Neural cell (in vitro differentiated cells): ENCODE results near the gene CALML4. TPM values are rescaled to one million over a fixed set of nuclear protein-coding genes. Genes with fewer than 3 reads are reported as not detected.

Experiments used
- H2AFZ ChIP-seq: fragments of 200-600, 300-800 bp; sonication (generic), shearing (Covaris generic); 2 replicates; pipeline ENCODE4 v1.6.0; 2014; ENCODE audit warnings: low read depth, mild to moderate bottlenecking, antibody characterized with exemption, low read length, moderate library complexity
- H3F3A ChIP-seq: fragments of 200-600 bp; shearing (Covaris generic); 2 replicates; pipeline ENCODE4 v1.6.1; 2016; ENCODE audit warnings: mild to moderate bottlenecking, moderate library complexity, mixed read lengths, antibody characterized with exemption, low read length; ENCODE audit not compliant: insufficient read depth, poor library complexity, severe bottlenecking
- H3K27ac ChIP-seq: fragments of 200-600, 300-800 bp; sonication (generic), shearing (Covaris generic); 2 replicates; pipeline ENCODE4 v1.5.1; 2014; ENCODE audit warnings: mild to moderate bottlenecking, low read length, moderate library complexity
- H3K27me3 ChIP-seq: fragments of 300-800, 200-600 bp; sonication (generic), shearing (Covaris generic); 2 replicates; pipeline ENCODE4 v1.6.0; 2014; ENCODE audit warnings: mild to moderate bottlenecking, low read depth, low read length, moderate library complexity; ENCODE audit not compliant: insufficient read depth
- H3K36me3 ChIP-seq: fragments of 300-800, 200-600 bp; sonication (generic), shearing (Covaris generic); 2 replicates; pipeline ENCODE4 v1.5.1; 2014; ENCODE audit warnings: mild to moderate bottlenecking, antibody characterized with exemption, low read length, moderate library complexity; ENCODE audit not compliant: insufficient read depth
- H3K4me2 ChIP-seq: fragments of 300-800, 200-600 bp; sonication (generic), shearing (Covaris generic); 2 replicates; pipeline ENCODE4 v1.6.0; 2014; ENCODE audit warnings: mild to moderate bottlenecking, low read length
- H3K4me3 ChIP-seq: fragments of 300-800, 200-600 bp; sonication (generic), shearing (Covaris generic); 2 replicates; pipeline ENCODE4 v1.5.1; 2014; ENCODE audit warnings: mild to moderate bottlenecking, low read length, moderate library complexity
- H3K79me2 ChIP-seq: fragments of 200-600 bp; shearing (Covaris generic); replicated peaks from 2 replicates; pipeline ENCODE4 v1.6.0; 2014; ENCODE audit warnings: mild to moderate bottlenecking, low read length, moderate library complexity; ENCODE audit not compliant: insufficient read depth
- H3K9ac ChIP-seq: fragments of 300-800, 200-600 bp; sonication (generic), shearing (Covaris generic); 2 replicates; pipeline ENCODE4 v1.6.1; 2016; ENCODE audit warnings: mild to moderate bottlenecking, low read length, mixed read lengths
- H3K9me2 ChIP-seq: fragments of 200-600 bp; shearing (Covaris generic); 2 replicates; pipeline ENCODE4 v1.6.1; 2016; ENCODE audit warnings: mild to moderate bottlenecking, low read length, mixed read lengths; ENCODE audit not compliant: insufficient read depth
- H3K9me3 ChIP-seq: fragments of 200-600, 300-800 bp; sonication (generic), shearing (Covaris generic); 2 replicates; pipeline ENCODE4 v1.6.1; 2016; ENCODE audit warnings: mild to moderate bottlenecking, mixed run types, low read length, moderate library complexity, mixed read lengths
- H4K20me1 ChIP-seq: fragments of 200-600 bp; shearing (Covaris generic); 2 replicates; pipeline ENCODE4 v1.6.1; 2016; ENCODE audit warnings: mild to moderate bottlenecking, mixed run types; ENCODE audit not compliant: insufficient read depth
- CTCF ChIP-seq: fragments of 450-650 bp; IDR thresholded peaks from 2 replicates; pipeline ENCODE4 v1.5.1; 2014; ENCODE audit warnings: antibody characterized with exemption, mild to moderate bottlenecking, moderate library complexity; ENCODE audit not compliant: poor library complexity, severe bottlenecking
- EP300 ChIP-seq: fragments of 450-650 bp; conservative IDR thresholded peaks from 2 replicates; pipeline ENCODE4 v1.6.1; 2014; ENCODE audit warnings: antibody characterized with exemption, mild to moderate bottlenecking, moderate library complexity; ENCODE audit not compliant: poor library complexity, severe bottlenecking
- EZH2 ChIP-seq: fragments of 200-600, 300-800 bp; shearing (Covaris generic), sonication (generic); IDR thresholded peaks from 2 replicates; pipeline ENCODE4 v1.6.1; 2014; ENCODE audit warnings: antibody characterized with exemption, low read length, borderline replicate concordance, mild to moderate bottlenecking; ENCODE audit not compliant: insufficient read depth, poor library complexity, severe bottlenecking
- MXI1 ChIP-seq: fragments of 450-650 bp; conservative IDR thresholded peaks from 2 replicates; pipeline ENCODE4 v1.6.1; 2014; ENCODE audit warnings: antibody characterized with exemption, mild to moderate bottlenecking; ENCODE audit not compliant: poor library complexity, severe bottlenecking
- POLR2AphosphoS5 ChIP-seq: IDR thresholded peaks from 2 replicates; pipeline ENCODE4 v1.6.1; 2012
- RAD21 ChIP-seq: fragments of 450-650 bp; conservative IDR thresholded peaks from 2 replicates; pipeline ENCODE4 v1.6.1; 2014; ENCODE audit warnings: antibody characterized with exemption, mild to moderate bottlenecking, moderate library complexity
- REST ChIP-seq: IDR thresholded peaks from 2 replicates; pipeline ENCODE4 v1.6.1; 2012; ENCODE audit warnings: borderline replicate concordance
- TAF1 ChIP-seq: IDR thresholded peaks from 2 replicates; pipeline ENCODE4 v1.6.1; 2012; ENCODE audit warnings: low read depth
- polyA plus RNA-seq: library from polyadenylated mRNA; depleted of rRNA; stranded (reverse); fragments of >200 nt; gene quantifications from 2 replicates; pipeline ENCODE4 v1.2.3, GENCODE V29; 2014

The CALML4 gene
- polyA plus RNA-seq, 1 donor from 2014 or later = 0.43 TPM

- no peak overlapping the region for H2AFZ ChIP-seq
Observed at GRCh38 chr15:68224546-68225250, 19.6 kb upstream of the CALML4 start.

GRCh38 chr15:68224108-68224507, 19.0 kb upstream of the CALML4 start:
- H3K9me2 ChIP-seq = no peaks in the 10 kb centered on the region
- H3K79me2 ChIP-seq = no peaks in the 10 kb centered on the region
- no peak overlapping the region for H3K27ac ChIP-seq
- H4K20me1 ChIP-seq = no peaks in the 10 kb centered on the region
- no peak overlapping the region for H3K4me2 ChIP-seq
- no peak overlapping the region for H3K9ac ChIP-seq
- no peak overlapping the region for H2AFZ ChIP-seq
- H3F3A ChIP-seq = no peaks in the 10 kb centered on the region
- no peak overlapping the region for H3K4me3 ChIP-seq
- H3K27me3 ChIP-seq = no peaks in the 10 kb centered on the region
- H3K36me3 ChIP-seq = no peaks in the 10 kb centered on the region
- no peaks in the 10 kb centered on the region for H3K9me3 ChIP-seq
- TF ChIP-seq MXI1 = no peak
- TF ChIP-seq TAF1 = no peak
- TF ChIP-seq EP300 = no peak
- no peak for TF ChIP-seq RAD21
- no peak for TF ChIP-seq REST
- no peak for TF ChIP-seq POLR2AphosphoS5
- TF ChIP-seq EZH2 = no peak

More at GRCh38 chr15:68224546-68225250, 19.6 kb upstream of the CALML4 start:
- H3K4me3 ChIP-seq = no peak overlapping the region
- H3K9ac ChIP-seq = no peak overlapping the region
- H3K9me3 ChIP-seq = no peaks in the 10 kb centered on the region
- no peaks in the 10 kb centered on the region for H3K79me2 ChIP-seq
- H3K4me2 ChIP-seq = no peak overlapping the region
- no peaks in the 10 kb centered on the region for H3K27me3 ChIP-seq
- no peaks in the 10 kb centered on the region for H3K9me2 ChIP-seq
- no peaks in the 10 kb centered on the region for H3F3A ChIP-seq
- no peaks in the 10 kb centered on the region for H4K20me1 ChIP-seq
- TF ChIP-seq MXI1 (no peak), CTCF (no peak), REST (no peak)
- H3K27ac ChIP-seq = no peak overlapping the region
- no peaks in the 10 kb centered on the region for H3K36me3 ChIP-seq
